ENCODE data around the gene TAF4B.
"Not testable (repeated sequence)": the region's sequence is repeated elsewhere in the genome, so short reads cannot be mapped to it uniquely, and the experiment has no call there.

Gene TAF4B

GRCh38 chr18:26307161-26307773, 81.0 kb downstream of the TAF4B start:
- no peak for DNase-seq

- DNase-seq: no peak
Observed at GRCh38 chr18:26309281-26309680, 83.0 kb downstream of the TAF4B start.

GRCh38 chr18:26312199-26312598, 86.0 kb downstream of the TAF4B start:
- DNase-seq: no peak

GRCh38 chr18:26317398-26317797, 91.2 kb downstream of the TAF4B start:
- no peak for DNase-seq

- no peak for DNase-seq
Observed at GRCh38 chr18:26320686-26321085, 94.4 kb downstream of the TAF4B start.

- DNase-seq: no peak
Observed at GRCh38 chr18:26322890-26323653, 96.8 kb downstream of the TAF4B start.

- no peak for DNase-seq
Observed at GRCh38 chr18:26325771-26326170, 99.5 kb downstream of the TAF4B start.

GRCh38 chr18:26327062-26327461, 100.8 kb downstream of the TAF4B start:
- DNase-seq: no peak

GRCh38 chr18:26332991-26333390, 106.7 kb downstream of the TAF4B start:
- no peak for DNase-seq

- DNase-seq: no peak
Observed at GRCh38 chr18:26335156-26335555, 108.9 kb downstream of the TAF4B start.

GRCh38 chr18:26335571-26336487, 109.6 kb downstream of the TAF4B start:
- no peak for DNase-seq

- DNase-seq: no peak
Observed at GRCh38 chr18:26336572-26336971, 110.3 kb downstream of the TAF4B start.

- DNase-seq: no peak
Observed at GRCh38 chr18:26342646-26343045, 116.4 kb downstream of the TAF4B start.

GRCh38 chr18:26350961-26351360, 124.7 kb downstream of the TAF4B start:
- DNase-seq: no peak

- no peak for DNase-seq
Observed at GRCh38 chr18:26356045-26356785, 130.0 kb downstream of the TAF4B start.

- DNase-seq: no peak
Observed at GRCh38 chr18:26357960-26358359, 131.7 kb downstream of the TAF4B start.

GRCh38 chr18:26362021-26362420, 135.8 kb downstream of the TAF4B start:
- no peak for DNase-seq

GRCh38 chr18:26367425-26367824, 141.2 kb downstream of the TAF4B start:
- no peak for DNase-seq

- DNase-seq: no peak
Observed at GRCh38 chr18:26370037-26370436, 143.8 kb downstream of the TAF4B start.

- DNase-seq: no peak
Observed at GRCh38 chr18:26376105-26376504, 149.9 kb downstream of the TAF4B start.

- no peak for DNase-seq
Observed at GRCh38 chr18:26378701-26379100, 152.5 kb downstream of the TAF4B start.

GRCh38 chr18:26381555-26381954, 155.3 kb downstream of the TAF4B start:
- DNase-seq: not testable (repeated sequence)
